AG09309 (cell line): ENCODE measurements around the gene DCPS.

Experiments used
- DNase-seq: peaks from one replicate; pipeline ENCODE4 v3.0.0-alpha.2; 2010; ENCODE audit warnings: low read depth
- H3K4me3 ChIP-seq: 2 replicates; pipeline ENCODE4 v1.5.1; 2011; ENCODE audit warnings: mild to moderate bottlenecking, low read depth, low read length, moderate library complexity; ENCODE audit not compliant: control insufficient read depth
- CTCF ChIP-seq: IDR thresholded peaks from 2 replicates; pipeline ENCODE4 v1.5.1; 2011; ENCODE audit warnings: mild to moderate bottlenecking, low read depth, low read length, inconsistent platforms; ENCODE audit not compliant: insufficient read depth, control insufficient read depth; ENCODE audit errors: missing control alignments

Gene DCPS

GRCh38 chr11:126311401-126312291, 7.8 kb downstream of the DCPS start:
- DNase-seq, result no peak
- no peak for TF ChIP-seq CTCF

GRCh38 chr11:126312961-126313360, 9.1 kb downstream of the DCPS start:
- H3K4me3 ChIP-seq, result no peak overlapping the region
- no peak for DNase-seq
- no peak for TF ChIP-seq CTCF

More at GRCh38 chr11:126311401-126312291, 7.8 kb downstream of the DCPS start:
- no peak overlapping the region for H3K4me3 ChIP-seq

GRCh38 chr11:126313826-126314225, 10.0 kb downstream of the DCPS start:
- no peak for TF ChIP-seq CTCF
- DNase-seq, result no peak
- H3K4me3 ChIP-seq, result no peak overlapping the region

GRCh38 chr11:126317432-126317755, 13.5 kb downstream of the DCPS start:
- no peak for DNase-seq
- TF ChIP-seq CTCF, result no peak
- no peak overlapping the region for H3K4me3 ChIP-seq

- no peak for TF ChIP-seq CTCF
- H3K4me3 ChIP-seq, result peak overlapping the region; percentile 25
These were observed 14.1 kb downstream of the DCPS start for GRCh38 chr11:126317756-126318573.

GRCh38 chr11:126318574-126319373, 14.9 kb downstream of the DCPS start:
- H3K4me3 ChIP-seq, result peak overlapping the region; percentile 25
- peak; percentile 89 for DNase-seq
- TF ChIP-seq CTCF, result no peak

More at GRCh38 chr11:126317756-126318573, 14.1 kb downstream of the DCPS start:
- DNase-seq, result no peak
